Heart left ventricle (tissue), 16 donors: ENCODE data around the gene HOXC5. TPM values are rescaled to one million over a fixed set of nuclear protein-coding genes. Genes with fewer than 3 reads are reported as not detected.

ENCODE experiments used
- ATAC-seq, 4 donors: fragments of 200-7000 bp; cut with Tn5 transposase; one replicate each; pipeline ENCODE4 v1.9.1; 2020 to 2022; ENCODE audit warnings: moderate library complexity in 4 of 4, mild to moderate bottlenecking in 3 of 4, moderate number of reproducible peaks in 1 of 4
- DNase-seq, 5 donors: peaks; one replicate each; pipeline ENCODE4 v3.0.0-alpha.2; 2020
- H3K27ac ChIP-seq, 12 donors: fragments of 200-600 bp; sonication (generic) in 4 of 12; one replicate each; pipeline versions ENCODE4 v1.5.0 to v1.8.0; 2016 to 2022; ENCODE audit warnings: mild to moderate bottlenecking in 2 of 12
- H3K27me3 ChIP-seq, 9 donors: fragments of 200-600 bp; sonication (generic) in 2 of 9; one replicate each; pipeline versions ENCODE4 v1.5.1 to v1.8.0; 2016 to 2022; ENCODE audit warnings: mild to moderate bottlenecking in 3 of 9
- H3K36me3 ChIP-seq, 9 donors: fragments of 200-600 bp; sonication (generic) in 2 of 9; one replicate each; pipeline versions ENCODE4 v1.5.0 to v1.8.0; 2018 to 2022; ENCODE audit warnings: mild to moderate bottlenecking in 2 of 9
- H3K4me1 ChIP-seq, 12 donors: fragments of 200-600 bp; sonication (generic) in 4 of 12; one replicate each; pipeline versions ENCODE4 v1.5.0 to v1.8.0; 2016 to 2022; ENCODE audit warnings: mild to moderate bottlenecking in 3 of 12
- H3K4me3 ChIP-seq, 12 donors: fragments of 200-600 bp; sonication (generic) in 4 of 12; one replicate each; pipeline versions ENCODE4 v1.5.0 to v1.8.0; 2017 to 2022; ENCODE audit warnings: mild to moderate bottlenecking in 9 of 12, moderate library complexity in 4 of 12
- H3K9me3 ChIP-seq, 12 donors: fragments of 200-600 bp; sonication (generic) in 4 of 12; one replicate each; pipeline versions ENCODE4 v1.5.0 to v1.8.0; 2016 to 2022; ENCODE audit warnings: mild to moderate bottlenecking in 1 of 12
- CTCF ChIP-seq, 12 donors: fragments of 200-600 bp; sonication (generic) in 4 of 12; IDR thresholded peaks; one replicate each; pipeline versions ENCODE4 v1.5.0 to v1.8.0; 2018 to 2022; ENCODE audit warnings: antibody characterized with exemption in 12 of 12, mild to moderate bottlenecking in 5 of 12
- POLR2A ChIP-seq, 2 donors: fragments of 450-650 bp; IDR thresholded peaks; one replicate each; pipeline ENCODE4 v1.6.1; 2017; ENCODE audit warnings: antibody characterized with exemption in 2 of 2, mild to moderate bottlenecking in 2 of 2, moderate library complexity in 2 of 2
- WGBS, 4 donors: extraction: QIAGEN DNeasy Blood & Tissue Kit in 2 of 4; methylation state at CpG; one replicate each; pipeline versions ENCODE4 v1.1.5 to v1.1.7; 2013 to 2018; 5-methylcytosine and 5-hydroxymethylcytosine counted together
- intact Hi-C, 10 donors: fragments of 100-400 bp; cut with DNase I; formaldehyde crosslinking; loops; one replicate each; pipeline versions ENCODE4 v1.11.1 to v1.14.2; 2022
- microRNA counts, 2 donors: library from miRNA; unstranded; fragments of <30 nt; microRNA quantifications; one replicate each; lab custom pipeline; 2016
- microRNA-seq, 4 donors: library from miRNA; unstranded; fragments of <30 nt; microRNA quantifications; one replicate each; pipeline versions ENCODE4 to v1.2.0, GENCODE V29; 2017 to 2020
- polyA plus RNA-seq, 2 donors: library from polyadenylated mRNA; stranded (reverse); fragments of 200-250 nt; gene quantifications; one replicate each; pipeline ENCODE4 v1.2.3, GENCODE V29; 2013
- total RNA-seq, 9 donors: library from RNA; depleted of rRNA in 2 of 9; stranded (reverse); fragments of >200 nt in 2 of 9; fragmentation: NEBNext Ultra II Directional in 3 of 9; extraction: Animal tissue kit (Norgen Biotek cat#: 25700) in 3 of 9; gene quantifications; one replicate each; pipeline versions ENCODE4 v1.1.0 to v1.2.4, GENCODE V29; 2016 to 2023
- donor health status: ischemic (EF 13 %, LVEDD 7.1; RV severe dilation, severe dysfunction).
- donor health status: healthy with polysubstance abuse.
- donor health status: DM: no; HTN: yes; CAD: no.
- donor health status: DM: no; HTN: no; CAD: no.
- donor health status: ischemic (EF 25% LVEDD 6.9; RV normal size, moderate dysfunction).
- donor health status: ischemic (EF 25% LVEDD 5.7; RV mildly dilated, moderate dysfunction).
- donor health status: healthy.
- donor health status: DM: yes; HTN: yes; CAD: no.
- donor health status: ischemic (EF 35%, LVEDD 5.7; RV mildly dilated, moderate dysfunction).
- donor health status: nonischemic (EF 11% LVEDD 7.7; RV severe dilation, severe dysfunction).
- donor health status: DM: yes; HTN: yes; CAD: no.
- donor health status: PGD.
- donor health status: ischemic (EF 29% LVEDD 5.4; RV normal size, mild dysfunction).
- donor health status: nonischemic (EF 23%, LVEDD 6.1; RV moderate dilation, normal function).

Gene HOXC5
- total and polyA plus RNA-seq, 11 donors: not detected

- ATAC-seq (no peak), DNase-seq (no peak)
- 2 to 8% (median 4%) methylated on average over 15 to 36 of the region's 36 CpGs for WGBS, 4 donors
- Histone ChIP-seq H3K9me3 (no peaks in the 10 kb centered on the region), H3K27ac (peak overlapping the region in 1 of 12 donors; percentile 60), H3K36me3 (no peaks in the 10 kb centered on the region), H3K4me3 (peak overlapping the region in 2 of 12 donors; percentile 4 to 38), H3K27me3 (peaks cover 0 to 84% (median 38%) of the 10 kb centered on the region in 9 donors), H3K4me1 (peaks cover 0 to 4% (median 0%) of the 10 kb centered on the region in 12 donors)
- intact Hi-C loops: no loop called here
- TF ChIP-seq CTCF (IDR thresholded peaks at IDR 0.05): no peak
- no peak for TF ChIP-seq POLR2A (IDR thresholded peaks at IDR 0.05)
Measured at GRCh38 chr12:54082397-54082892, 49.6 kb downstream of the HOXC5 start.

MicroRNAs within 50 kb of the gene (microRNA counts, 767-probe panel; counts per million panel counts)
- microRNA hsa-miR-196a-5p (lab: Ali Mortazavi, UCI) (1,966 to 1,986 counts per million in 2 donors), microRNA hsa-miR-615-3p (lab: Ali Mortazavi, UCI) (71.6 to 758 counts per million in 2 donors), microRNA hsa-miR-615-5p (lab: Ali Mortazavi, UCI) (0 to 71.6 counts per million in 2 donors)

Small RNA genes within 50 kb of the gene (microRNA-seq; reads per million reads assigned to microRNA genes)
- gene MIR196A2: 0 to 2.1 (median 0.21) reads per million in 4 donors
- 2.4 to 5.0 (median 2.9) reads per million in 4 donors for gene MIR615

Other genes with a start within 250 kb of the HOXC5 start
- gene HOXC13, start 94.2 kb upstream of the HOXC5 start, total RNA-seq: not detected
- gene HOXC13, start 94.2 kb upstream of the HOXC5 start, polyA plus RNA-seq: not detected
- gene HOXC12, start 78.1 kb upstream of the HOXC5 start, total RNA-seq: not detected
- gene HOXC12, start 78.1 kb upstream of the HOXC5 start, polyA plus RNA-seq: not detected
- gene HOXC11, start 59.9 kb upstream of the HOXC5 start, total RNA-seq: not detected
- gene HOXC11, start 59.9 kb upstream of the HOXC5 start, polyA plus RNA-seq: not detected
- not detected for gene HOTAIR, start 58.1 kb upstream of the HOXC5 start, total RNA-seq
- not detected for gene HOTAIR, start 58.1 kb upstream of the HOXC5 start, polyA plus RNA-seq
- not detected for gene HOXC10, start 47.9 kb upstream of the HOXC5 start, total RNA-seq
- not detected for gene HOXC10, start 47.9 kb upstream of the HOXC5 start, polyA plus RNA-seq
- not detected for gene HOXC9, start 32.9 kb upstream of the HOXC5 start, total RNA-seq
- gene HOXC9, start 32.9 kb upstream of the HOXC5 start, polyA plus RNA-seq: not detected
- not detected for gene HOXC8, start 24.1 kb upstream of the HOXC5 start, total RNA-seq
- not detected for gene HOXC8, start 24.1 kb upstream of the HOXC5 start, polyA plus RNA-seq
- gene HOXC6, start 4.6 kb upstream of the HOXC5 start, total RNA-seq: under 1 TPM in 1 of 9 donors, not detected in 8; 0.40 TPM
- gene HOXC6, start 4.6 kb upstream of the HOXC5 start, polyA plus RNA-seq: under 1 TPM; 0.04 to 0.08 TPM
- 1 to 10 TPM in 1 of 9 donors, under 1 TPM in 2, not detected in 6; 0.20 to 1.2 (median 0.29) TPM for gene HOXC4, start 20.8 kb downstream of the HOXC5 start, total RNA-seq
- gene HOXC4, start 20.8 kb downstream of the HOXC5 start, polyA plus RNA-seq: under 1 TPM in 1 of 2 donors, not detected in 1; 0.06 TPM
- gene SMUG1, start 155.9 kb downstream of the HOXC5 start, total RNA-seq: 10 to 100 TPM; 10.5 to 18.9 (median 15.7) TPM
- gene SMUG1, start 155.9 kb downstream of the HOXC5 start, polyA plus RNA-seq: 10 to 100 TPM; 13.3 to 21.9 TPM
- gene CBX5, start 247.1 kb downstream of the HOXC5 start, total RNA-seq: 10 to 100 TPM; 22.3 to 59.5 (median 49.4) TPM
- gene CBX5, start 247.1 kb downstream of the HOXC5 start, polyA plus RNA-seq: 10 to 100 TPM; 18.4 to 32.1 TPM
- gene HNRNPA1, start 247.7 kb downstream of the HOXC5 start, total RNA-seq: 100 to 1,000 TPM; 129 to 565 (median 396) TPM
- gene HNRNPA1, start 247.7 kb downstream of the HOXC5 start, polyA plus RNA-seq: 100 to 1,000 TPM; 315 to 735 TPM